ENCODE measurements around the gene C1QTNF6.

- TF ChIP-seq ATF3 (IDR thresholded peaks at IDR 0.05; ENCODE audit: borderline replicate concordance, extremely low read depth, low read depth, low read length) (no peak), MEF2A (IDR thresholded peaks at IDR 0.05; ENCODE audit: insufficient read depth, low read depth, low read length) (no peak), SP1 (IDR thresholded peaks at IDR 0.05; ENCODE audit: low read depth, low read length) (no peak), CTCF (IDR thresholded peaks at IDR 0.05 in 2 of 3, conservative IDR thresholded peaks at IDR 0.05 in 1 of 3; ENCODE audit: control insufficient read depth in 2 of 3, extremely low read depth in 1 of 3, insufficient read depth in 1 of 3, low read depth in 3 of 3, low read length in 3 of 3) (no peak), JUND (IDR thresholded peaks at IDR 0.05; ENCODE audit: low read depth, low read length) (no peak), POLR2AphosphoS5 (IDR thresholded peaks at IDR 0.05; ENCODE audit: low read length) (no peak), POLR2A (IDR thresholded peaks at IDR 0.05; ENCODE audit: low read depth, low read length) (peak; percentile 38; the same call in 1 of the 2 replicates), ATF2 (IDR thresholded peaks at IDR 0.05; ENCODE audit: low read length) (no peak), SRF (IDR thresholded peaks at IDR 0.05; ENCODE audit: low read depth in 2 of 2, low read length in 2 of 2) (no peak)
These were observed 17.0 kb upstream of the C1QTNF6 start for GRCh38 chr22:37205046-37205445.

Measured in GM12878 (cell line).